D721Med (cell line): Measurements from ENCODE around the gene ZNF771.

Experiments used
- DNase-seq: peaks from one replicate; pipeline ENCODE4 v3.0.0; 2011; ENCODE audit warnings: low spot score; ENCODE audit not compliant: insufficient read length
- FAIRE-seq: peaks from 2 replicates; lab custom pipeline; 2011; peaks lifted over from hg19 to GRCh38; lab: Jason Lieb, UNC
- TF ChIP-seq, protein P1 (sequence below): IDR thresholded peaks from 2 replicates; pipeline ENCODE4 v1.5.1; 2012; ENCODE audit warnings: mild to moderate bottlenecking, control low read depth; ENCODE audit not compliant: insufficient read depth; ENCODE audit errors: missing control alignments

Gene ZNF771

DNA sequence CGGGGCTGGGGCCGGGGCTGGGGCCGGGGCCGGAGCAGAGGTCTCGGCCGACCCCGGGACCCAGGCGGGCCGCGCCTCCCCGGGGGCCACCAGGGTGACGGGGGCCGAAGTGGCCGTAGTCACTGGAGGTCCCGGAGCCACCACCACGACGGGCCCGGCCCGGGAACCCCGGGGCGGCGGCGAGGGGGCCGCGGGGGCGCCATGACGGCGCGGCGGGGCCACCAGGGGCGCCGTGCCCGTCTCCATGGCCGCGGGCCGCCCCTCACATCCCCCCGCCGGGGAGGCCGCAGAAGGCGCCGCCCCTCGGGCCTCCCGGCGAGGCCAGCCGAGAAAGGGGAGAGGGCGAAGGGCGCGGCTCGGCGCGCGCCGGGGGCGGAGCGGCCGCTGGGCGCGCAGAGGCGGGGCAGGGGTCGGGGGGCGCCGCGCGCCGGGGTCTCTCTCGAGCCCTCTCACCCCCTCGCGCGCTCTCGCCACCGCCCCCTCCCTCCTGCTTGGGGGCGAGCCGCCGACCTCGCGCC lies 37.4 kb upstream of the ZNF771 start:
- no peak for DNase-seq
- TF ChIP-seq, protein P1, sequence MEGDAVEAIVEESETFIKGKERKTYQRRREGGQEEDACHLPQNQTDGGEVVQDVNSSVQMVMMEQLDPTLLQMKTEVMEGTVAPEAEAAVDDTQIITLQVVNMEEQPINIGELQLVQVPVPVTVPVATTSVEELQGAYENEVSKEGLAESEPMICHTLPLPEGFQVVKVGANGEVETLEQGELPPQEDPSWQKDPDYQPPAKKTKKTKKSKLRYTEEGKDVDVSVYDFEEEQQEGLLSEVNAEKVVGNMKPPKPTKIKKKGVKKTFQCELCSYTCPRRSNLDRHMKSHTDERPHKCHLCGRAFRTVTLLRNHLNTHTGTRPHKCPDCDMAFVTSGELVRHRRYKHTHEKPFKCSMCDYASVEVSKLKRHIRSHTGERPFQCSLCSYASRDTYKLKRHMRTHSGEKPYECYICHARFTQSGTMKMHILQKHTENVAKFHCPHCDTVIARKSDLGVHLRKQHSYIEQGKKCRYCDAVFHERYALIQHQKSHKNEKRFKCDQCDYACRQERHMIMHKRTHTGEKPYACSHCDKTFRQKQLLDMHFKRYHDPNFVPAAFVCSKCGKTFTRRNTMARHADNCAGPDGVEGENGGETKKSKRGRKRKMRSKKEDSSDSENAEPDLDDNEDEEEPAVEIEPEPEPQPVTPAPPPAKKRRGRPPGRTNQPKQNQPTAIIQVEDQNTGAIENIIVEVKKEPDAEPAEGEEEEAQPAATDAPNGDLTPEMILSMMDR = no peak
- no peak for FAIRE-seq

DNA sequence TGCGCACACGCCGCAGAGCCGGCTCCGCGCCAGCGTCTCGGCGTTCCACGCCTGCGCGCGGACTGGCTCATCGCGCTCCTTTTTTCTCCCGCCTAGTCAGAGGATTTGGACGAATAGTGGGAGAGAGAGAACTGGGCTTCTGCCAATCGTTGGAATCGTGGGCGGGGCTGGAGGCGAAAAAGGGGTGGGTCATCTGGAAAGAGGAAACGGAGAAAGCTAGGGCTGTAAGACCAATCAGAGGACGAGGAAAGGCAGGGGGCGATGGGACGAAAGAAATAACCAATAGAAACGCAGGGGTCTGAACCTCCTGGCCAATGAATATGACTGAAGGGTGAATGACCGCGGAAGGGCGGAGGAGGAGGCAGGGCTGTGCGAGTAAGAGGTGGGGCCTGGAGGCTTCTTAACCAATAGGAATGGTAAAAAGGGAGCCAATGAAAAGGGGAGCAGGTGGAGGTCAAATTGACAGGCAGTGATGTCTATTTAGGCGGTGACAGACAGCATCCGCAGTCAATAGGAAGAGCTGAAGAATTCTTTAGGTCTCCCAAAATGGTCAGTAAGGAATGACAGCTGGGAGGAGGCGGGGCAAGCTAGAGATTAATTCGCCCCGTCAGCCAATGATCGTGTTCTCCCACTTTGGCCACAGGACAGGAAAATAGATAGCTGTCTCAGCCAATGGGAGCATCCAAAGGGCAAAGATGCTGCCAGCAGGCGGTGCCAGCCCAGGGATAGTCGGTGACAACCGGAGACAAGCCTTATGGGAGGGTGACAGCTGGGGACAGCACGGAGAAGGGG lies 36.8 kb upstream of the ZNF771 start, which contains the start of gene TBC1D10B:
TBC1D10B (minus strand) TSS at position 39 of the 792 bp plus-strand sequence. CDS start 311 bp downstream, outside the sequence.
- TF ChIP-seq, protein P1 = peak; percentile 17
- FAIRE-seq = peak; percentile 91
- DNase-seq = peak; percentile 91

DNA sequence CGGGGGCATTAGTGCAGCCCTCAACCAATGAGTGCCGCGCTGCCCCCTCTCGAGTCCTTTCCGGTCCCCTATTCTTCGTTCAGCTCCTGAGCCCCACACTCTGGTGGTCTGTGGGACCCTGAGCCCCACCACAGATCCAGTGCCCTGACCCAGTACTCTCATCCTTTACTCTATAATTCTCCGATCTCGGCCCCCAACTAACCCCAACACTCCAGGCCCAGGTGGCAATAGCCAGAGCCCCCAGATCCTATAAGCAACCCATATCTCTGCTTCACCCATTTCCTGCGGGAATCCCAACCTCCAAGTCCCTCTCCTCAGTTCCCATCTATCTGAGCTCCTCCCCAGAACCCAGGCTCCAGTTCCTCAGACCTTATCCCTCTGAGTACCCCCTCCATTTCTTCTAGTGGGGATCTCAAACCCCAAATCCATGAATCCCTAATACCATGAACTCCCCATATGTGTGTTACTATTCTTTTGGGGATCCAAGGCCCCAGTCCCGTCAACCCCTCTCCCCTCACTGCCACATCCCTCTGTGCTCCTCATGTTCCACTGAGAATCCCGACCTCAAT lies 36.1 kb upstream of the ZNF771 start:
- TF ChIP-seq, protein P1 = no peak
- DNase-seq = no peak
- no peak for FAIRE-seq

GRCh38 chr16:30372038-30372712 lies 35.2 kb upstream of the ZNF771 start:
- no peak for DNase-seq
- TF ChIP-seq, protein P1 = no peak
- no peak for FAIRE-seq

- TF ChIP-seq, protein P1 = no peak
- DNase-seq (no peak), FAIRE-seq (no peak)
These were observed 34.7 kb upstream of the ZNF771 start for GRCh38 chr16:30372725-30373124.

DNA sequence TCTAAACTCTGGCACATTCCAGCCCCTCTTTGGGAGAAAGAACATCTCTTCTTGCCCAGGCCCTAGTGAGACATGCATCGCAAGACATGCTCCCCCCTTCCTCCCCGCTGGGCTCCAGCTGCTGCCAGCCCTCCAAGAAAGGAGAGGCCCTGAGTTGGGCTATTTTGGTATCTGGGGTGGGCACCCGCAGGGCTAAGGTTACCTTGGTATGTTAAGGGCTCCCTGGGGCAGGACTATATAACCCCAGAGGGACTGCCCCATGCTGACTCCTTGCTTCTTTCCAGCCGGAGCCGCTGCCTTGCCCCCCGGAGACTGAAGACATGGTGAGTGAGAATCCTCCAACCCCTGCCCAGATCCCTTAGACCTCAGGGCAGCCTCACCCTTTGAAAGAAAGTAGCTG lies 32.9 kb upstream of the ZNF771 start, which contains the start of gene MYL11:
MYL11 (plus strand) TSS at position 265 of the 400 bp plus-strand sequence; CDS start at position 321, 56 bp downstream.
- DNase-seq (no peak), FAIRE-seq (no peak)
- TF ChIP-seq, protein P1 = no peak
